Measurements from ENCODE around the gene TAF10. TPM values are rescaled to one million over a fixed set of nuclear protein-coding genes. Genes with fewer than 3 reads are reported as not detected.

TAF10 gene
- total RNA-seq, 4 donors from 2014 or later = 49.8 to 77.8 (median 65.7) TPM

- DNase-seq = peak; percentile 81 to 83
- peak overlapping the region; percentile 78 to 88 (median 86) for H3K27ac ChIP-seq
Observed at GRCh38 chr11:6566704-6567370, 45.2 kb downstream of the TAF10 start.

GRCh38 chr11:6565988-6566703, 45.9 kb downstream of the TAF10 start:
- peaks cover 0 to 4% of the 10 kb centered on the region in 2 donors for H3K36me3 ChIP-seq
- intact Hi-C loops (cut with DNase I; ENCODE audit: low total_unique reads) = loop anchor here (2.0 kb wide), 1 partner anchor 19 kb away; no protein-coding TSS in a partner anchor
- no peak for DNase-seq

More at GRCh38 chr11:6566704-6567370, 45.2 kb downstream of the TAF10 start:
- peak in 1 of 5 experiments; percentile 11 for TF ChIP-seq CTCF (IDR thresholded peaks at IDR 0.05 in 4 of 5, conservative IDR thresholded peaks at IDR 0.05 in 1 of 5)
- no peak for TF ChIP-seq POLR2A (IDR thresholded peaks at IDR 0.05)
- ATAC-seq = peak; percentile 72 to 92
- H3K4me3 ChIP-seq = no peak overlapping the region
- H3K27me3 ChIP-seq = no peaks in the 10 kb centered on the region
- H3K4me1 ChIP-seq = peaks cover 25 to 28% of the 10 kb centered on the region in 2 donors
- intact Hi-C loops (cut with DNase I; ENCODE audit: low total_unique reads) = loop anchor here (2.0 kb wide), 1 partner anchor 20 kb away; no protein-coding TSS in a partner anchor
- peaks cover 0 to 4% of the 10 kb centered on the region in 2 donors for H3K36me3 ChIP-seq
- H3K9me3 ChIP-seq = no peaks in the 10 kb centered on the region
- in situ Hi-C loops (cut with MboI; ENCODE audit: low sequenced_read_pairs in 4 of 4) = no loop called here

GRCh38 chr11:6565325-6565724, 46.7 kb downstream of the TAF10 start:
- Histone ChIP-seq H3K4me3 (no peak overlapping the region), H3K27ac (no peak overlapping the region), H3K27me3 (no peaks in the 10 kb centered on the region), H3K9me3 (no peaks in the 10 kb centered on the region), H3K36me3 (peaks cover 0 to 4% of the 10 kb centered on the region in 2 donors), H3K4me1 (peaks cover 19 to 28% of the 10 kb centered on the region in 2 donors)
- in situ Hi-C loops (cut with MboI; ENCODE audit: low sequenced_read_pairs in 4 of 4) = no loop called here
- ATAC-seq = no peak
- intact Hi-C loops (cut with DNase I; ENCODE audit: low total_unique reads) = no loop called here
- TF ChIP-seq POLR2A (IDR thresholded peaks at IDR 0.05) = no peak
- no peak for TF ChIP-seq CTCF (IDR thresholded peaks at IDR 0.05 in 4 of 5, conservative IDR thresholded peaks at IDR 0.05 in 1 of 5)
- no peak for DNase-seq

More at GRCh38 chr11:6565988-6566703, 45.9 kb downstream of the TAF10 start:
- in situ Hi-C loops (cut with MboI; ENCODE audit: low sequenced_read_pairs in 4 of 4) = no loop called here
- no peak for TF ChIP-seq CTCF (IDR thresholded peaks at IDR 0.05 in 4 of 5, conservative IDR thresholded peaks at IDR 0.05 in 1 of 5)
- Histone ChIP-seq H3K4me3 (no peak overlapping the region), H3K27ac (peak overlapping the region; percentile 78 to 88 (median 86)), H3K27me3 (no peaks in the 10 kb centered on the region), H3K9me3 (no peaks in the 10 kb centered on the region), H3K4me1 (peaks cover 19 to 28% of the 10 kb centered on the region in 2 donors)
- no peak for ATAC-seq

- no peak overlapping the region for H3K4me3 ChIP-seq
- H3K27ac ChIP-seq = no peak overlapping the region
- H3K4me1 ChIP-seq = peaks cover 28 to 37% of the 10 kb centered on the region in 2 donors
- TF ChIP-seq POLR2A (IDR thresholded peaks at IDR 0.05) (no peak), CTCF (IDR thresholded peaks at IDR 0.05 in 4 of 5, conservative IDR thresholded peaks at IDR 0.05 in 1 of 5) (no peak)
- intact Hi-C loops (cut with DNase I; ENCODE audit: low total_unique reads) (no loop called here), in situ Hi-C loops (cut with MboI; ENCODE audit: low sequenced_read_pairs in 4 of 4) (no loop called here)
- peaks cover 0 to 4% of the 10 kb centered on the region in 2 donors for H3K36me3 ChIP-seq
- no peaks in the 10 kb centered on the region for H3K27me3 ChIP-seq
- ATAC-seq = no peak
- DNase-seq = no peak
- no peaks in the 10 kb centered on the region for H3K9me3 ChIP-seq
Observed at GRCh38 chr11:6563667-6564066, 48.3 kb downstream of the TAF10 start.
